HG03442 (cell line): ENCODE results near the gene GLO1.
"Not testable (repeated sequence)": the region's sequence is repeated elsewhere in the genome, so short reads cannot be mapped to it uniquely, and the experiment has no call there.

Experiments
- ATAC-seq: cut with Tn5 transposase; IDR thresholded peaks from one replicate; pipeline ENCODE4 v1.9.1; 2021; ENCODE audit warnings: mild to moderate bottlenecking, moderate library complexity; ENCODE audit not compliant: unreplicated experiment

Gene GLO1

GRCh38 chr6:38708496-38708895, 5.6 kb upstream of the GLO1 start:
- ATAC-seq: no peak

GRCh38 chr6:38705924-38706323, 3.0 kb upstream of the GLO1 start:
- ATAC-seq: no peak

- ATAC-seq: no peak
Measured at GRCh38 chr6:38703949-38704590, 1.1 kb upstream of the GLO1 start.

- ATAC-seq: no peak
Measured at GRCh38 chr6:38701551-38701950, 1.4 kb downstream of the GLO1 start.

- ATAC-seq: not testable (repeated sequence)
Measured at GRCh38 chr6:38699702-38700101, 3.2 kb downstream of the GLO1 start.

- ATAC-seq: no peak
Measured at GRCh38 chr6:38697846-38698245, 5.1 kb downstream of the GLO1 start.

- no peak for ATAC-seq
Measured at GRCh38 chr6:38696345-38696744, 6.6 kb downstream of the GLO1 start.

GRCh38 chr6:38695933-38696332, 7.0 kb downstream of the GLO1 start:
- no peak for ATAC-seq

- no peak for ATAC-seq
Measured at GRCh38 chr6:38695227-38695900, 7.6 kb downstream of the GLO1 start.

GRCh38 chr6:38688579-38689087, 14.3 kb downstream of the GLO1 start:
- ATAC-seq: no peak

- no peak for ATAC-seq
Measured at GRCh38 chr6:38687549-38687948, 15.4 kb downstream of the GLO1 start.

GRCh38 chr6:38687043-38687353, 15.9 kb downstream of the GLO1 start:
- ATAC-seq: no peak

- no peak for ATAC-seq
Measured at GRCh38 chr6:38686270-38687042, 16.5 kb downstream of the GLO1 start.

GRCh38 chr6:38684904-38685303, 18.0 kb downstream of the GLO1 start:
- ATAC-seq: no peak

- ATAC-seq: no peak
Measured at GRCh38 chr6:38684237-38684636, 18.7 kb downstream of the GLO1 start.

GRCh38 chr6:38681850-38682249, 21.1 kb downstream of the GLO1 start:
- no peak for ATAC-seq

- no peak for ATAC-seq
Measured at GRCh38 chr6:38679668-38680067, 23.3 kb downstream of the GLO1 start.

- ATAC-seq: no peak
Measured at GRCh38 chr6:38678178-38678760, 24.7 kb downstream of the GLO1 start.

- ATAC-seq: no peak
Measured at GRCh38 chr6:38676974-38677544, 25.9 kb downstream of the GLO1 start.

- no peak for ATAC-seq
Measured at GRCh38 chr6:38676236-38676973, 26.5 kb downstream of the GLO1 start.
